ENCODE results near the gene NPEPPS. TPM values are rescaled to one million over a fixed set of nuclear protein-coding genes. Genes with fewer than 3 reads are reported as not detected.
"Not testable (repeated sequence)": the region's sequence is repeated elsewhere in the genome, so short reads cannot be mapped to it uniquely, and the experiment has no call there.

Gene NPEPPS
- total and polyA plus RNA-seq, 2 experiments from 2014 or later, result 75.0 to 123 TPM

DNA sequence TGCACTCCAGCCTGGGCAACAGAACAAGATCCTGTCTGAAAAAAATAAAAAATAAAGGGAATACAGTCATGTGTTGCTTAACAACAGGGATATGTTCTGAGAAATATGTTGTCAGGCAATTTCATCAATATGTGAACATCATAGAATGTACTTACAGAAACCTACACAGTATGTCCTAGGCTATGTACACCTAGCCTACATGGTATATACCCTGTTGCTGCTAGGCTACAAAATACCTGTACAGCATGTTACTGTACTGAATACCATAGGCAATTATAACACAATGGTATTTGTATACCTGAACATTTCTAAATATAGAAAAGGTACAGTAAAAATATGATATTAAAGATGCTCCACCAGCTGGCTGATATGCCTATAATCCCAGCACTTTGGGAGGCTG lies 62.6 kb downstream of the NPEPPS start:
- H3K9me3 ChIP-seq (ENCODE audit: low read depth); H3K27ac ChIP-seq; H3K4me1 ChIP-seq (ENCODE audit: low read depth); DNase-seq (ENCODE audit: low read depth in 1 of 2, low spot score in 1 of 2); H3K4me3 ChIP-seq; H3K27me3 ChIP-seq: not testable (repeated sequence)
- peaks cover 34% of the 10 kb centered on the region for H3K36me3 ChIP-seq

DNA sequence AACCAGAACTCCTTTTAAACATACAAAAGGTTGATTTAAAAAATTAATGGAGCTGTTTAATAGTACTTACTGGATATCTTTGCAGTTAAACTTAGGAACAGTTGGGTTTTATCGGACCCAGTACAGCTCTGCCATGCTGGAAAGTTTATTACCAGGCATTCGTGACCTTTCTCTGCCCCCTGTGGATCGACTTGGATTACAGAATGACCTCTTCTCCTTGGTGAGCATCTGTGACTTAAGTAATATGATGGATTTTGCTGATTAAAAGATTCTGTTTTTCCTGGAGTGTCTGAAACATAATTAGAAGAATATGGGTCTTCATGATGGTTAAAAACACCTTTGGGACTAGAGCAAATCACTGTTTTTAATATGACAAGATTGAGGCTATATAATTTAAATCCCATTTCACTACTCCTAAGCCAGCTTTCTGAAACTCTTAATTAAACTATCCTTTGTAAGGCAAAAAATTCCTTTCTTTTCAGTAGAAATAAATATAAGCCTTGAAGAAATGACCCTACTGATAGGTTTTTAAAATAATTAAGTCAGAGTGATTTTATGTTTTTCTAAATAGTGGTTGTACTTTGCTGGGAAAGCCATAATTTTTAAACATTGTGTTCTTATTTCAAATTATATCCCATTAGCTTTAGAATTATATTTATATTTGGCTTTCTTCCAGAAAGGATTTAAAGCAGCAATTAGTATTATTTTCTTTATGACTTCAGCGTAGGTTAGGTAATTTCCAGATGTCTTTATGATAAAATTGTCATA lies 73.1 kb downstream of the NPEPPS start:
- Histone ChIP-seq H3K4me1 (ENCODE audit: low read depth) (no peaks in the 10 kb centered on the region), H3K4me3 (no peak overlapping the region), H3K27me3 (no peaks in the 10 kb centered on the region), H3K9me3 (ENCODE audit: low read depth) (no peaks in the 10 kb centered on the region), H3K27ac (no peak overlapping the region), H3K36me3 (peaks cover 73% of the 10 kb centered on the region)
- TF ChIP-seq, protein P1, sequence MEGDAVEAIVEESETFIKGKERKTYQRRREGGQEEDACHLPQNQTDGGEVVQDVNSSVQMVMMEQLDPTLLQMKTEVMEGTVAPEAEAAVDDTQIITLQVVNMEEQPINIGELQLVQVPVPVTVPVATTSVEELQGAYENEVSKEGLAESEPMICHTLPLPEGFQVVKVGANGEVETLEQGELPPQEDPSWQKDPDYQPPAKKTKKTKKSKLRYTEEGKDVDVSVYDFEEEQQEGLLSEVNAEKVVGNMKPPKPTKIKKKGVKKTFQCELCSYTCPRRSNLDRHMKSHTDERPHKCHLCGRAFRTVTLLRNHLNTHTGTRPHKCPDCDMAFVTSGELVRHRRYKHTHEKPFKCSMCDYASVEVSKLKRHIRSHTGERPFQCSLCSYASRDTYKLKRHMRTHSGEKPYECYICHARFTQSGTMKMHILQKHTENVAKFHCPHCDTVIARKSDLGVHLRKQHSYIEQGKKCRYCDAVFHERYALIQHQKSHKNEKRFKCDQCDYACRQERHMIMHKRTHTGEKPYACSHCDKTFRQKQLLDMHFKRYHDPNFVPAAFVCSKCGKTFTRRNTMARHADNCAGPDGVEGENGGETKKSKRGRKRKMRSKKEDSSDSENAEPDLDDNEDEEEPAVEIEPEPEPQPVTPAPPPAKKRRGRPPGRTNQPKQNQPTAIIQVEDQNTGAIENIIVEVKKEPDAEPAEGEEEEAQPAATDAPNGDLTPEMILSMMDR (IDR thresholded peaks at IDR 0.05; ENCODE audit: low read depth, low read length), result no peak
- DNase-seq (ENCODE audit: low read depth in 1 of 2, low spot score in 1 of 2), result no peak

DNA sequence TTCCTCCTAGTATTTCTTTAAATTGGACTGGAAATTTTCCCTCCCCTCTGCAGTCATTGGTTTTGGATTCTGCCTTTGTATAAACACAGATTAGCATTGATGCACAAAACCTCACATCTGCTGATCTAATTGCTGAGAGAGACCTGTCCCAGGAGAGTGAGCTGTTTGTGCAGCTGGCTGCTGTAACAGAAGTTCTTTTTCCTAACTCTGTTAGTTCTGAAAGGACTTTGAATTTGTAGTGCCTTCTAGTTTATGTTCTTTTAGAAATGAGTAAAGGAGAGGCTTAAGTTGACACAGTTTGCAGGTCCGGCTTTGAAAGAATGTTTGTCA lies 73.7 kb downstream of the NPEPPS start:
- peaks cover 71% of the 10 kb centered on the region for H3K36me3 ChIP-seq
- TF ChIP-seq, protein P1 (IDR thresholded peaks at IDR 0.05; ENCODE audit: low read depth, low read length), result no peak
- H3K27me3 ChIP-seq, result no peaks in the 10 kb centered on the region
- no peaks in the 10 kb centered on the region for H3K4me1 ChIP-seq (ENCODE audit: low read depth)
- H3K27ac ChIP-seq, result no peak overlapping the region
- no peaks in the 10 kb centered on the region for H3K9me3 ChIP-seq (ENCODE audit: low read depth)
- no peak overlapping the region for H3K4me3 ChIP-seq
- DNase-seq (ENCODE audit: low read depth in 1 of 2, low spot score in 1 of 2), result peak in 1 of 2 donors; percentile 49

DNA sequence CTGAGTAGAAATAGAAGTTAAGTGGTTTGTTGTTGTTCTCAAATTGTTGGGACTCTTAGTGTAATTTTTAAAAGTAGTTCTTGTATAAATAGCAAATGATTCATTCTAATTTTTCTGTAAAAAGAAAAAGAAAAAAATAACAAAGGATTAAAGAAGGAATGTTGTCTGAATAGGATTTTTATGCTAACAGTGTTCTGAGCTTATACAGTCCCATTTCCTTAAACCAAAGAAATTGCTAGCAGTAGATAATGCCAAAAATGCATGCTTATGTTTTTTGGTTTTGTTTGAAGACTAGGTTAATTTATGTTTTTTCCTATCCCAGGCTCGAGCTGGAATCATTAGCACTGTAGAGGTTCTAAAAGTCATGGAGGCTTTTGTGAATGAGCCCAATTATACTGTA lies 74.1 kb downstream of the NPEPPS start:
- Histone ChIP-seq H3K36me3 (peaks cover 68% of the 10 kb centered on the region), H3K27ac (no peak overlapping the region), H3K9me3 (ENCODE audit: low read depth) (no peaks in the 10 kb centered on the region), H3K27me3 (no peaks in the 10 kb centered on the region), H3K4me1 (ENCODE audit: low read depth) (no peaks in the 10 kb centered on the region), H3K4me3 (no peak overlapping the region)
- TF ChIP-seq, protein P1 (IDR thresholded peaks at IDR 0.05; ENCODE audit: low read depth, low read length), result no peak
- no peak for DNase-seq (ENCODE audit: low read depth in 1 of 2, low spot score in 1 of 2)

DNA sequence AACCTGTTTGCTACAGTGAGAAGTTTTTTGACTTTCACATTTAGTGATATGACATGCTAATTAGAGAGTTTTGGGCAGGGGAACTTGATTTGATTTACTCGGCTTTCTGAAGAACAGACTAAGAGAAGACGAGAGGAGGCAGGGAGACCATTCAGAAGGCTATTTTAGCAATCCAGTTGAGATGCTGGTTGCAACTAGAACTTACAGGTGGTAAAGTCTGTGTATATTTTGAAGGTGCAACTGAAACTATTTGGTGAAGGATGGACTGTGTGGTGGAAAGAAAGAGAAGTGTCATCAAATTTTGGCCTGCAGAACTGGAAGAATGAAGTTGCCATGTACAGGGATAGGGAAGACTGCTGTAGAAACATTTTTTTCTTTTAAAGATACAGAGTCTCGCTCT lies 76.6 kb downstream of the NPEPPS start:
- no peaks in the 10 kb centered on the region for H3K27me3 ChIP-seq
- TF ChIP-seq, protein P1 (IDR thresholded peaks at IDR 0.05; ENCODE audit: low read depth, low read length), result no peak
- H3K27ac ChIP-seq, result no peak overlapping the region
- no peaks in the 10 kb centered on the region for H3K9me3 ChIP-seq (ENCODE audit: low read depth)
- no peak for DNase-seq (ENCODE audit: low read depth in 1 of 2, low spot score in 1 of 2)
- H3K36me3 ChIP-seq, result peaks cover 50% of the 10 kb centered on the region
- no peaks in the 10 kb centered on the region for H3K4me1 ChIP-seq (ENCODE audit: low read depth)
- no peak overlapping the region for H3K4me3 ChIP-seq

DNA sequence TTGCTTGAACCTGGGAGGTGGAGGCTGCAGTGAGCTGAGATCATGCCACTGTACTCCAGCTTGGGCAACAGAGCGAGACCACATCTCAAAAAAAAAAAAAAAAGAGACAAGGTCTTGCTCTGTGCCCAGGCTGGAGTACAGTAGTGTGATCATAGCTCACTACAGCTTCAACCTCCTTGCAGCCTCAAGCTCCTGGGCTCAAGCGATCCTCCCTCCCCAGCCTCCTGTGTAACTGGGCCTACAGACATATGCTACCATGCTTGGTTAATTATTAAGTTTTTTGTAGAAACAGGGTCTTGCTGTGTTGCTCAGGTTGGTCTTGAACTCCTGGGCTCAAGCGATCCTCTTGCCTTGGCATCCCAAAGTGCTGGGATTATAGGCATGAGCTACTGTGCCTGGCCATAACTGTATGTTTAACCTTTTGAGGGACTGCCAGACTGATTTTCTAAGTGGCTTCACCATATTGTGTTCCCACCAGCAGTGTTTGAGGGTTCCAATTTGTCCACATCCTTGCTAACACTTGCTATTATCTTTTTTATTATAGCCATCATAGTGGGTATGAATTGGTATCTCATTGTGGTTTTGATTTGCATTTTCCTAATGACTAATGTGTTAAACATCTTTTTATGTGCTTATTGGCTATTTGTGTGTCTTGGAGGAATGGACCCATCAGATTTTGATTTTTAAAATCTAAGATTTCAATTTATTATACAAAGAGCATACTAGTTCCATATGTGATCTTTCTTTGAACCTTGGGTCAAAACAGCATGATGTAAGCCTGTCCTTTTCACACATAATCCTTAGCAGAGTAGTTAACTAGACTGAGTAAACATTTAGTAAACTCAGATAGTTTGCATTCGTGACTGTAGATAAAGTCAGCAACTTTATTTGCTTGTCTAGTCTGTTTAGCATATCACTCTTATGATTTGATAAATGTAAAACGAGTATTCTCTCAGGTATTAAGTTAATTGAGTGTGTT lies 80.8 kb downstream of the NPEPPS start:
- H3K36me3 ChIP-seq, result peaks cover 29% of the 10 kb centered on the region
- TF ChIP-seq, protein P1 (IDR thresholded peaks at IDR 0.05; ENCODE audit: low read depth, low read length), result no peak

More for the DNA sequence above, 80.8 kb downstream of the NPEPPS start:
- Histone ChIP-seq H3K27ac (no peak overlapping the region), H3K9me3 (ENCODE audit: low read depth) (no peaks in the 10 kb centered on the region), H3K4me1 (ENCODE audit: low read depth) (no peaks in the 10 kb centered on the region), H3K27me3 (no peaks in the 10 kb centered on the region), H3K4me3 (no peak overlapping the region)
- DNase-seq (ENCODE audit: low read depth in 1 of 2, low spot score in 1 of 2), result no peak

All from cardiac muscle cell (in vitro differentiated cells and primary cell).